H9 (cell line): ENCODE data around the gene CCN5. TPM values are rescaled to one million over a fixed set of nuclear protein-coding genes. Genes with fewer than 3 reads are reported as not detected.

ENCODE experiments used
- DNase-seq: peaks from one replicate; pipeline ENCODE4 v3.0.0-alpha.2; 2017
- H2AFZ ChIP-seq: one replicate; pipeline ENCODE4 v1.6.1; 2013; ENCODE audit warnings: mild to moderate bottlenecking, low read length, control low read depth, moderate library complexity
- H2AK5ac ChIP-seq: 2 replicates; pipeline ENCODE4 v1.6.1; 2013; ENCODE audit warnings: low read length, control low read depth, mixed read lengths; ENCODE audit not compliant: insufficient read length
- H2BK120ac ChIP-seq: one replicate; pipeline ENCODE4 v1.6.1; 2013; ENCODE audit warnings: low read depth, mild to moderate bottlenecking, low read length, control low read depth, inconsistent platforms; ENCODE audit not compliant: poor library complexity, severe bottlenecking
- H2BK12ac ChIP-seq: 2 replicates; pipeline ENCODE4 v1.6.1; 2013; ENCODE audit warnings: low read length, control low read depth, mixed read lengths, low read depth; ENCODE audit not compliant: insufficient read length
- H2BK15ac ChIP-seq: 2 replicates; pipeline ENCODE4 v1.6.1; 2013; ENCODE audit warnings: low read depth, low read length, control low read depth
- H2BK20ac ChIP-seq: one replicate; pipeline ENCODE4 v1.6.1; 2013; ENCODE audit warnings: low read depth, mild to moderate bottlenecking, low read length, control low read depth, inconsistent platforms; ENCODE audit not compliant: poor library complexity, severe bottlenecking
- H2BK5ac ChIP-seq: 2 replicates; pipeline ENCODE4 v1.6.1; 2013; ENCODE audit warnings: low read length, control low read depth, mixed read lengths; ENCODE audit not compliant: insufficient read length
- H3K14ac ChIP-seq: 2 replicates; pipeline ENCODE4 v1.6.1; 2013; ENCODE audit warnings: low read length, control low read depth; ENCODE audit not compliant: insufficient read depth
- H3K18ac ChIP-seq: 2 replicates; pipeline ENCODE4 v1.6.1; 2013; ENCODE audit warnings: low read depth, mild to moderate bottlenecking, mixed read lengths, low read length, control low read depth; ENCODE audit not compliant: insufficient read length
- H3K23ac ChIP-seq: 2 replicates; pipeline ENCODE4 v1.6.1; 2013; ENCODE audit warnings: low read length, control low read depth, mixed read lengths, low read depth; ENCODE audit not compliant: insufficient read length
- H3K23me2 ChIP-seq: 2 replicates; pipeline ENCODE4 v1.6.1; 2013; ENCODE audit warnings: low read depth, mild to moderate bottlenecking, mixed read lengths, low read length, control low read depth; ENCODE audit not compliant: insufficient read length, poor library complexity, severe bottlenecking
- H3K27ac ChIP-seq: 2 replicates; pipeline ENCODE4 v1.5.1; 2013; ENCODE audit warnings: low read length, control low read depth, mixed read lengths, low read depth; ENCODE audit not compliant: insufficient read length
- H3K27me3 ChIP-seq: 2 replicates; pipeline ENCODE4 v1.6.1; 2013; ENCODE audit warnings: low read length, control low read depth, inconsistent platforms; ENCODE audit not compliant: insufficient read depth
- H3K4ac ChIP-seq: 2 replicates; pipeline ENCODE4 v1.6.1; 2013; ENCODE audit warnings: low read depth, mild to moderate bottlenecking, control low read depth, inconsistent platforms, low read length, moderate library complexity
- H3K4me1 ChIP-seq: 2 replicates; pipeline ENCODE4 v1.6.1; 2013; ENCODE audit warnings: low read length, control low read depth, inconsistent platforms; ENCODE audit not compliant: insufficient read depth
- H3K4me2 ChIP-seq: 2 replicates; pipeline ENCODE4 v1.6.1; 2013; ENCODE audit warnings: low read length, control low read depth, mixed read lengths; ENCODE audit not compliant: insufficient read length, insufficient read depth
- H3K56ac ChIP-seq: 2 replicates; pipeline ENCODE4 v1.6.1; 2013; ENCODE audit warnings: low read depth, mild to moderate bottlenecking, mixed read lengths, low read length, control low read depth; ENCODE audit not compliant: insufficient read length
- H3K79me1 ChIP-seq: 2 replicates; pipeline ENCODE4 v1.6.1; 2013; ENCODE audit warnings: low read depth, mild to moderate bottlenecking, moderate library complexity, low read length, control low read depth, inconsistent platforms; ENCODE audit not compliant: insufficient read depth, poor library complexity, severe bottlenecking
- H3K79me2 ChIP-seq: 2 replicates; pipeline ENCODE4 v1.6.1; 2013; ENCODE audit warnings: low read length, control low read depth, inconsistent platforms; ENCODE audit not compliant: insufficient read depth
- H3K9ac ChIP-seq: 2 replicates; pipeline ENCODE4 v1.6.1; 2013; ENCODE audit warnings: low read length, control low read depth, mixed read lengths; ENCODE audit not compliant: insufficient read length; ENCODE audit errors: extremely low read depth
- H3K9me3 ChIP-seq: one replicate; pipeline ENCODE4 v1.6.1; 2013; ENCODE audit warnings: low read depth, low read length, inconsistent platforms; ENCODE audit not compliant: control insufficient read depth
- H3T11ph ChIP-seq: one replicate; pipeline ENCODE4 v1.6.1; 2013; ENCODE audit warnings: mild to moderate bottlenecking, low read length, control low read depth, inconsistent platforms
- H4K20me1 ChIP-seq: one replicate; pipeline ENCODE4 v1.6.1; 2013; ENCODE audit not compliant: control insufficient read depth, insufficient read length, insufficient read depth
- H4K5ac ChIP-seq: 2 replicates; pipeline ENCODE4 v1.6.1; 2013; ENCODE audit warnings: low read depth, mild to moderate bottlenecking, mixed read lengths, low read length, control low read depth; ENCODE audit not compliant: insufficient read length
- H4K8ac ChIP-seq: replicated peaks from 2 replicates; pipeline ENCODE4 v1.6.1; 2013; ENCODE audit warnings: low read length, control low read depth, mixed read lengths, low read depth; ENCODE audit not compliant: insufficient read length
- H4K91ac ChIP-seq: 2 replicates; pipeline ENCODE4 v1.6.1; 2013; ENCODE audit warnings: low read depth, mild to moderate bottlenecking, moderate library complexity, mixed read lengths, low read length, control low read depth; ENCODE audit not compliant: insufficient read length
- H3K27ac Mint-ChIP-seq, 3 experiments: 2 replicates in 2 of 3; 3 replicates in 1 of 3; pipeline ENCODE4 v1.8.0; 2020 to 2021; ENCODE audit warnings: mixed read lengths in 3 of 3, mild to moderate bottlenecking in 1 of 3, moderate library complexity in 1 of 3
- H3K27me3 Mint-ChIP-seq: 2 replicates; pipeline ENCODE4 v1.8.0; 2021; ENCODE audit warnings: low read depth, mild to moderate bottlenecking, moderate library complexity, mixed read lengths
- H3K36me3 Mint-ChIP-seq, 3 experiments: 2 replicates in 2 of 3; 3 replicates in 1 of 3; pipeline ENCODE4 v1.8.0; 2020 to 2021; ENCODE audit warnings: low read depth in 3 of 3, mixed read lengths in 3 of 3; ENCODE audit not compliant: insufficient read depth in 1 of 3
- H3K4me1 Mint-ChIP-seq, 2 experiments: 2 replicates each; pipeline ENCODE4 v1.8.0; 2020; ENCODE audit warnings: mixed read lengths in 2 of 2
- H3K4me3 Mint-ChIP-seq, 2 experiments: 2 replicates in 1 of 2; 3 replicates in 1 of 2; pipeline ENCODE4 v1.8.0; 2020 to 2021; ENCODE audit warnings: mild to moderate bottlenecking in 2 of 2, mixed read lengths in 2 of 2, moderate library complexity in 1 of 2
- H3K9me3 Mint-ChIP-seq, 2 experiments: 2 replicates in 1 of 2; 3 replicates in 1 of 2; pipeline ENCODE4 v1.8.0; 2020; ENCODE audit warnings: mild to moderate bottlenecking in 2 of 2, mixed read lengths in 2 of 2, moderate library complexity in 1 of 2
- CTCF ChIP-seq: fragments of 200-600 bp; sonication (generic); conservative IDR thresholded peaks from 3 replicates; pipeline ENCODE4 v1.8.0; 2021; ENCODE audit warnings: antibody characterized with exemption, mild to moderate bottlenecking
- WGBS: extraction: QIAGEN DNeasy Blood & Tissue Kit; methylation state at CpG from one replicate; pipeline ENCODE4 v1.1.7; 2013; ENCODE audit warnings: missing lambda C conversion rate, low lambda C conversion rate, mixed read lengths; ENCODE audit not compliant: insufficient read length; ENCODE audit errors: extremely low coverage; 5-methylcytosine and 5-hydroxymethylcytosine counted together
- total RNA-seq: library from RNA; stranded (reverse); gene quantifications from 2 replicates; pipeline ENCODE4 v1.2.1, GENCODE V29; 2021

The CCN5 gene
- total RNA-seq, 1 experiment from 2014 or later, result not detected

DNA sequence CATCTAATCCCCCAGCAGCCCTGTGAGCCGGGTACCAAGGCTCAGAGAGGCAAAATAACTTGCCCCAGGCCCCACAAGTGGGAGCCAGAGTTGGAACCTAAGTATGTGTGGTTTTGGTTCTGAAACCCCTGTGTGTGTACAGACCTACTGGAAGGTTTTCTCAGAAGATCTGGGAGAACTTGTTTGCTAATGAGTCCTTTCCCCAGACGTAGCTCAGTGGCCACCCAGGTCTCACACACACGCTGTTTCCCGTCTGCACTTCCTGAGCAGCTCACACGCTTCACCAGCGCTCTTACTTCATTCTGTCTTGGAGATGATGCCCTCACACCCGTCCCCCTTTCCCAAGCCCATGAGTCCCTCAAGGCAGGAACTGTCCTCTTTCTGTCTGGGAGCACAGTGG is 8.2 kb downstream of the CCN5 start:
- no peak overlapping the region for H2BK20ac ChIP-seq
- H3T11ph ChIP-seq, result no peak overlapping the region
- DNase-seq, result no peak
- no CpG with 5 or more reads among the region's 7 CpGs for WGBS
- no peak overlapping the region for H2BK5ac ChIP-seq
- H4K91ac ChIP-seq, result no peak overlapping the region
- TF ChIP-seq CTCF, result no peak
- H4K5ac ChIP-seq, result no peak overlapping the region
- no peak overlapping the region for H3K4me2 ChIP-seq
- H3K27ac ChIP-seq, result no peak overlapping the region
- Mint-ChIP-seq H3K27ac (peak overlapping the region in 1 of 3 experiments; percentile 63; a peak in 1 of 7 replicates), H3K36me3 (no peaks in the 10 kb centered on the region), H3K27me3 (no peaks in the 10 kb centered on the region), H3K4me1 (peaks cover 14 to 22% of the 10 kb centered on the region in 2 experiments), H3K4me3 (no peak overlapping the region), H3K9me3 (no peaks in the 10 kb centered on the region)
- H3K9me3 ChIP-seq, result no peaks in the 10 kb centered on the region
- H3K27me3 ChIP-seq, result no peaks in the 10 kb centered on the region
- no peak overlapping the region for H2AFZ ChIP-seq
- no peaks in the 10 kb centered on the region for H4K20me1 ChIP-seq
- no peaks in the 10 kb centered on the region for H3K79me2 ChIP-seq
- no peaks in the 10 kb centered on the region for H3K23me2 ChIP-seq
- H3K9ac ChIP-seq, result no peak overlapping the region
- H3K14ac ChIP-seq, result no peak overlapping the region
- no peak overlapping the region for H3K56ac ChIP-seq
- H2AK5ac ChIP-seq, result no peak overlapping the region
- H3K23ac ChIP-seq, result no peak overlapping the region
- no peak overlapping the region for H2BK120ac ChIP-seq
- H2BK15ac ChIP-seq, result no peak overlapping the region
- H4K8ac ChIP-seq, result no peak overlapping the region
- no peak overlapping the region for H3K18ac ChIP-seq
- no peaks in the 10 kb centered on the region; the same call in 1 of the 2 replicates for H3K4me1 ChIP-seq
- H2BK12ac ChIP-seq, result no peak overlapping the region
- no peak overlapping the region for H3K4ac ChIP-seq
- H3K79me1 ChIP-seq, result no peaks in the 10 kb centered on the region
